ENCODE results near the gene COL16A1.

DNA sequence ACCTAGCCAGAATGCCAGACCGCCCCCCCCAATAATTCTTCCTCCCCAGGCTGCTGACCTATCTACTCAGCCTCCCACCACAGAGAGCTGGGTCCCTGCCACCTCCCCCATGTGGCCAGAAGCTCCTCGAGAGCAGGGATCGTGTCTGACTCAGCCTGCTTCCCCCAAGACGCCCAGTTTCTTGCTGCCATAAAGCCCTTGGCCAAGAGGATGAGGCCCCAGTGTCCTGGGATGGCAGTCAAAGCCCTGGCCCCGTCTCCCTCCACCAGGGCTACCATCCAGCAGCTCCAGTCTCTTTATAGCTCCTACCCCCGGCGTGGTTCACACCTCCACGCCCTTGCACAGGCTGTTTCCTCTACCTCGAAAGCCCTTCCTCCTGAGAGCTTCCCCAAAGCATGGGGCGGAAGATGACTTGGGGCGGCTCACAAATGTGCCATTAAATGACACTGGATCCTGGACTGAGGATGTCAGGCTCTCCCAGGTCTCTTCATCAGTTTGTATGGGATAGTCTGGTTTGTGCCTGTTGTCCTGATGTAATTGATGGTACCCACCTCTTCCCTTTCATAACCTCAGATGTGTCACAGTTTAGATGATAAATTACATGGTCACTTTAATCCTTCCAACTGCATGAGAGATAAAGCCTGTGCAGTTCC lies 47.2 kb upstream of the COL16A1 start:
- TF ChIP-seq YY1 (IDR thresholded peaks at IDR 0.05) (no peak), RXRA (IDR thresholded peaks at IDR 0.05) (no peak), HNF4G (IDR thresholded peaks at IDR 0.05) (no peak), RAD21 (IDR thresholded peaks at IDR 0.05) (no peak), EGR1 (IDR thresholded peaks at IDR 0.05; ENCODE audit: low read depth in 2 of 2) (no peak), NR2F2 (IDR thresholded peaks at IDR 0.05) (no peak), FOXA1 (IDR thresholded peaks at IDR 0.05) (no peak)
- TF ChIP-seq, protein P1, sequence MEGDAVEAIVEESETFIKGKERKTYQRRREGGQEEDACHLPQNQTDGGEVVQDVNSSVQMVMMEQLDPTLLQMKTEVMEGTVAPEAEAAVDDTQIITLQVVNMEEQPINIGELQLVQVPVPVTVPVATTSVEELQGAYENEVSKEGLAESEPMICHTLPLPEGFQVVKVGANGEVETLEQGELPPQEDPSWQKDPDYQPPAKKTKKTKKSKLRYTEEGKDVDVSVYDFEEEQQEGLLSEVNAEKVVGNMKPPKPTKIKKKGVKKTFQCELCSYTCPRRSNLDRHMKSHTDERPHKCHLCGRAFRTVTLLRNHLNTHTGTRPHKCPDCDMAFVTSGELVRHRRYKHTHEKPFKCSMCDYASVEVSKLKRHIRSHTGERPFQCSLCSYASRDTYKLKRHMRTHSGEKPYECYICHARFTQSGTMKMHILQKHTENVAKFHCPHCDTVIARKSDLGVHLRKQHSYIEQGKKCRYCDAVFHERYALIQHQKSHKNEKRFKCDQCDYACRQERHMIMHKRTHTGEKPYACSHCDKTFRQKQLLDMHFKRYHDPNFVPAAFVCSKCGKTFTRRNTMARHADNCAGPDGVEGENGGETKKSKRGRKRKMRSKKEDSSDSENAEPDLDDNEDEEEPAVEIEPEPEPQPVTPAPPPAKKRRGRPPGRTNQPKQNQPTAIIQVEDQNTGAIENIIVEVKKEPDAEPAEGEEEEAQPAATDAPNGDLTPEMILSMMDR (IDR thresholded peaks at IDR 0.05; ENCODE audit: low read depth, low read length, missing input control) = no peak
- TF ChIP-seq, protein P2, sequence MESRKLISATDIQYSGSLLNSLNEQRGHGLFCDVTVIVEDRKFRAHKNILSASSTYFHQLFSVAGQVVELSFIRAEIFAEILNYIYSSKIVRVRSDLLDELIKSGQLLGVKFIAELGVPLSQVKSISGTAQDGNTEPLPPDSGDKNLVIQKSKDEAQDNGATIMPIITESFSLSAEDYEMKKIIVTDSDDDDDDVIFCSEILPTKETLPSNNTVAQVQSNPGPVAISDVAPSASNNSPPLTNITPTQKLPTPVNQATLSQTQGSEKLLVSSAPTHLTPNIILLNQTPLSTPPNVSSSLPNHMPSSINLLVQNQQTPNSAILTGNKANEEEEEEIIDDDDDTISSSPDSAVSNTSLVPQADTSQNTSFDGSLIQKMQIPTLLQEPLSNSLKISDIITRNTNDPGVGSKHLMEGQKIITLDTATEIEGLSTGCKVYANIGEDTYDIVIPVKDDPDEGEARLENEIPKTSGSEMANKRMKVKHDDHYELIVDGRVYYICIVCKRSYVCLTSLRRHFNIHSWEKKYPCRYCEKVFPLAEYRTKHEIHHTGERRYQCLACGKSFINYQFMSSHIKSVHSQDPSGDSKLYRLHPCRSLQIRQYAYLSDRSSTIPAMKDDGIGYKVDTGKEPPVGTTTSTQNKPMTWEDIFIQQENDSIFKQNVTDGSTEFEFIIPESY (IDR thresholded peaks at IDR 0.05) = no peak
- TF ChIP-seq, protein P3, sequence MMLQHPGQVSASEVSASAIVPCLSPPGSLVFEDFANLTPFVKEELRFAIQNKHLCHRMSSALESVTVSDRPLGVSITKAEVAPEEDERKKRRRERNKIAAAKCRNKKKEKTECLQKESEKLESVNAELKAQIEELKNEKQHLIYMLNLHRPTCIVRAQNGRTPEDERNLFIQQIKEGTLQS (IDR thresholded peaks at IDR 0.05) = no peak

Data from liver (tissue), 3 donors.